Common myeloid progenitor, CD34-positive (primary cell): ENCODE results near the gene HIBCH.
A peak's percentile ranks its signal among the peaks of the same experiment; 100 is the strongest.

Experiments
- CTCF ChIA-PET: fragments of 350-600 bp; sonication (Branson Sonifier 250); formaldehyde crosslinking; loops from one replicate; lab custom pipeline; 2021; ENCODE audit warnings: antibody characterized with exemption; lab: Charles Lee
- POLR2A ChIA-PET: fragments of 350-600 bp; sonication (Branson Sonifier 250); formaldehyde crosslinking; loops from one replicate; lab custom pipeline; 2021; ENCODE audit warnings: antibody characterized with exemption; lab: Charles Lee
- DNase-seq, 3 donors: peaks; one replicate each; pipeline versions ENCODE4 v3.0.0 to v3.0.0-alpha.2; 2013
- H3K27ac ChIP-seq, 2 experiments: 1 replicate in 1 of 2; 2 replicates in 1 of 2; pipeline ENCODE4 v1.7.0; 2013; ENCODE audit warnings: inconsistent platforms in 2 of 2, low read length in 2 of 2, mild to moderate bottlenecking in 2 of 2, low read depth in 1 of 2, moderate library complexity in 1 of 2; ENCODE audit not compliant: severe bottlenecking in 2 of 2, insufficient read depth in 1 of 2, poor library complexity in 1 of 2
- H3K27me3 ChIP-seq, 5 experiments: replicated peaks in 2 of 5; 1 replicate in 3 of 5; 2 replicates in 2 of 5; pipeline versions ENCODE4 v1.6.1 to v1.7.0; 2013; ENCODE audit warnings: low read length in 4 of 5, mild to moderate bottlenecking in 2 of 5, moderate library complexity in 2 of 5, inconsistent platforms in 1 of 5; ENCODE audit not compliant: insufficient read depth in 5 of 5, control insufficient read depth in 4 of 5
- H3K36me3 ChIP-seq, 4 experiments: 1 replicate in 2 of 4; 2 replicates in 2 of 4; pipeline versions ENCODE4 v1.6.1 to v1.7.0; 2013; ENCODE audit warnings: low read length in 3 of 4, control low read depth in 1 of 4, mild to moderate bottlenecking in 1 of 4; ENCODE audit not compliant: control insufficient read depth in 4 of 4, insufficient read depth in 4 of 4
- H3K4me1 ChIP-seq, 4 experiments: 1 replicate in 3 of 4; 2 replicates in 1 of 4; pipeline versions ENCODE4 v1.6.1 to v1.7.1; 2013; ENCODE audit warnings: low read length in 3 of 4, mild to moderate bottlenecking in 3 of 4, control low read depth in 1 of 4, inconsistent platforms in 1 of 4, moderate library complexity in 1 of 4; ENCODE audit not compliant: control insufficient read depth in 4 of 4, insufficient read depth in 4 of 4; ENCODE audit errors: control extremely low read depth in 1 of 4
- H3K4me3 ChIP-seq, 7 experiments: 1 replicate in 4 of 7; 2 replicates in 3 of 7; pipeline versions ENCODE4 v1.5.1 to v1.7.0; 2013; ENCODE audit warnings: mild to moderate bottlenecking in 7 of 7, low read length in 6 of 7, moderate library complexity in 6 of 7, inconsistent platforms in 2 of 7, low read depth in 2 of 7, control low read depth in 1 of 7; ENCODE audit not compliant: insufficient read depth in 4 of 7, control insufficient read depth in 1 of 7; ENCODE audit errors: extremely low read depth in 1 of 7
- H3K9me3 ChIP-seq, 5 experiments: 1 replicate in 4 of 5; 2 replicates in 1 of 5; pipeline versions ENCODE4 v1.6.1 to v1.7.1; 2013; ENCODE audit warnings: low read length in 4 of 5, mild to moderate bottlenecking in 2 of 5, inconsistent platforms in 1 of 5, low read depth in 1 of 5, moderate library complexity in 1 of 5; ENCODE audit not compliant: control insufficient read depth in 4 of 5, insufficient read depth in 2 of 5; ENCODE audit errors: control extremely low read depth in 1 of 5
- WGBS: methylation state at CpG from one replicate; pipeline ENCODE4 v1.1.5; 2013; ENCODE audit not compliant: insufficient coverage; 5-methylcytosine and 5-hydroxymethylcytosine counted together

The HIBCH gene

DNA sequence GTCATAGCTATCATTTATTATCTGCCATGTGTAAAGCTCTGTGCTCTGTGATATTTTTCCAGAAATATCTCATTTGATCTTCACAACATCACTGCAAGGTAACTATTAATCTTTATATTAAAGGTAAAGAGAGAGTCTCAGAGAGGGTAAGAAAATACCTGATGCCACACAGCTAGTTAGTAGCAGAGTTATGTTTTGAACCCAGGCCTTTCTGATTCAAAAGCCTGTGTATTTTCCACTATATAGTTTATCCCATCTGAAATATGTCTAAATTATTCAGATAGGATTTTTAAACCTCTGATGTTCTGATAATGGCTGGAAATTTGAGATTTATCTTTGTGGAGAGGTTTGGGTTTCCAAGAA, 33.9 kb upstream of the HIBCH start:
- CTCF ChIA-PET = interaction anchor here (0.8 to 2.7 kb wide), 4 partner anchors 9 to 34 kb away, joined by 3 to 13 read pairs (median 10); partner anchors contain the start of genes HIBCH and INPP1
- H3K9me3 ChIP-seq = no peaks in the 10 kb centered on the region
- no peaks in the 10 kb centered on the region for H3K27me3 ChIP-seq
- H3K27ac ChIP-seq = peak overlapping the region in 1 of 2 experiments; percentile 39
- peaks cover 0 to 9% (median 3%) of the 10 kb centered on the region in 4 experiments for H3K4me1 ChIP-seq
- no peak overlapping the region for H3K4me3 ChIP-seq
- peaks cover 0 to 2% (median 0%) of the 10 kb centered on the region in 4 experiments for H3K36me3 ChIP-seq
- POLR2A ChIA-PET = no interaction called here
- DNase-seq = no peak

DNA sequence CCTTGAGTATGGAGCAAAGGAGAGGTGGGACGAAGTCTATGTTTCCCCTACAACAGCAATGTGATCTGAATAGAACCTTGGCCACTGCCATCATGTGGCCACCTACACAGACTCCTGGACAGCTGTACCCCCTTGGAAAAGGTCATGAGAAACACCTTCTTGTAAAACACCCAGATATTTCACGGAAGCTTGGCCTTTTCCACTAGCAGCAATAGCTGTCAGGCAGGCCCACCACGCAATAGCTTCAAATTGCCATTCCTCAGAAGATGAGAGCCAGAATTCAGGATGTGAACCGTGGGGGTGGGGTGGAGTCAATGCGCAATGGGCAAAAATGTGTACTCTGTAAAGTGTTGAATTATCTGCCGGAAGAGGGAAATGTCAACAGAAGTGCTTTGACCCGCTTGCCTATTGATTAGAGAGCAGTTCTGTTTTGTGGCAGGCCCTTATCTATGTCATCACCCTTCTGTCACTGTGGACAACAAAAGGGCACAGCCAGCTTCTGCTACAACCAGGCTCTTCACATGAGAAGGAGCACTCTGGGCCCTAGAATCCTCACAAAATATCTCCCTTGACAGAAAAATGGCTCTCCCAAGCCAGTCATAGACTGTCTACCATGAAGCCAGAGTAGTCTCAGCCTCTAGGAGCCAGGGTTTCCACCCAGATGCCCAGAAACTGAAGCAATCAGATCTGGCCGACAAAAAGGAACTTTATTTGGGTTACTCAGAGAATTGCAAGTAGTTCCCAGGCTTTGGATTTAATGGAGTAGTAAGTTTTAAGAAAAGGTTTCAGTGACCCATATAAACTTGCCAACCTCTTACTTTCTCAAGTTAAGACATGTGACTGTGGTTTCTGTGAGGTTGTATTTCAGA, 33.3 kb upstream of the HIBCH start:
- ChIA-PET CTCF (interaction anchor here (0.9 to 2.7 kb wide), 5 partner anchors 9 to 33 kb away, joined by 3 to 13 read pairs (median 8); partner anchors contain the start of genes HIBCH and INPP1), POLR2A (no interaction called here)
- Histone ChIP-seq H3K4me3 (no peak overlapping the region), H3K27ac (peak overlapping the region in 1 of 2 experiments; percentile 39), H3K36me3 (peaks cover 0 to 2% (median 0%) of the 10 kb centered on the region in 4 experiments), H3K27me3 (no peaks in the 10 kb centered on the region), H3K4me1 (peaks cover 0 to 9% (median 3%) of the 10 kb centered on the region in 4 experiments), H3K9me3 (no peaks in the 10 kb centered on the region)
- WGBS = 80% methylated on average over 6 of the region's 8 CpGs
- peak in 1 of 3 donors; percentile 42 for DNase-seq

DNA sequence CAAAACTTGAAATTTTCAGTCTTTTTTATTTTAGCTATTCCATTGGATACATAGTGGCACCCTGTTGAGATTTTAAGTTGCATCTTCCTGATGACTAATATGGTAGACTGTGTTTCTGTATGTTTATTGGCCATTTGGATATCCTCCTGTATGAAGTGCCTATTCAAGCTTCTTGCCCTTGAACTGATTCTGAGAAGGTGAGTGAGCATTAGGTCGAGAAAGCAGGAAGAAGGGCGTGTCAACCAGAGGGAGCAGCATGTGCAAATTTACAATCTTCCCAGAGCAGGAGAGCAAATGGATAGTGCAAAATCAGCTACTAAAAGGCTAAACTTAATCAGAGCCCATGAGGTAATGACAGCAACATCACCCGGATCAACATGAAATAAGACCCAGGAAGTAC, 32.3 kb upstream of the HIBCH start:
- no peaks in the 10 kb centered on the region for H3K27me3 ChIP-seq
- WGBS = 94% methylated on average over 3 of the region's 3 CpGs
- no peak for DNase-seq
- ChIA-PET POLR2A (no interaction called here), CTCF (interaction anchor here (0.9 to 2.1 kb wide), 3 partner anchors 11 to 18 kb away, joined by 3 to 8 read pairs (median 3); no protein-coding TSS in a partner anchor)
- H3K9me3 ChIP-seq = no peaks in the 10 kb centered on the region
- H3K27ac ChIP-seq = no peak overlapping the region
- peaks cover 0 to 9% (median 3%) of the 10 kb centered on the region in 4 experiments for H3K4me1 ChIP-seq
- peaks cover 0 to 2% (median 0%) of the 10 kb centered on the region in 4 experiments for H3K36me3 ChIP-seq
- H3K4me3 ChIP-seq = no peak overlapping the region

DNA sequence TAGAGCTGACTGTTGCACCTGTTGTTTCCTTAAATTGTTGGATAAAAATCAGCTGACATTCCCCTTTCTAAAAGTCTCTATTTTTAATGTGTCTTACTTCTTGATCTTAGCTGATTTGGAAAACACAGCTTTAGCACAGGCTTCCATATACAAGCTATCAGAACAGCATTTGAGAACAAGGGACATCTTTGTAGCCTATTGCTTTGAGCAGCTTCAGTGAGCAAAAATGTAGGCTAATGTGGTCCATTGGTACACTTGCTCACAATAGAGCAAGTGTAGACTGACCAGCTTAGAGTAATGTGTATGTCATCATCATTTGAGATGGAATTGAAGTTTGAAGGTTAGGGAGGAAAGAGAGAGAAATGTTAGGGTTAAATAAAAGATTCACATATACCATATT, 30.7 kb upstream of the HIBCH start:
- Histone ChIP-seq H3K27ac (no peak overlapping the region), H3K9me3 (no peaks in the 10 kb centered on the region), H3K4me1 (peaks cover 0 to 3% (median under 1%) of the 10 kb centered on the region in 4 experiments), H3K36me3 (peaks cover 0 to 2% (median 0%) of the 10 kb centered on the region in 4 experiments), H3K4me3 (no peak overlapping the region), H3K27me3 (no peaks in the 10 kb centered on the region)
- POLR2A ChIA-PET = interaction anchor here (0.6 kb wide), 1 partner anchor 290 kb away, joined by 3 read pairs; no protein-coding TSS in a partner anchor
- DNase-seq = no peak
- CTCF ChIA-PET = interaction anchor here (1.2 to 1.7 kb wide), 4 partner anchors 20 to 159 kb away, joined by 3 to 5 read pairs (median 3); no protein-coding TSS in a partner anchor

DNA sequence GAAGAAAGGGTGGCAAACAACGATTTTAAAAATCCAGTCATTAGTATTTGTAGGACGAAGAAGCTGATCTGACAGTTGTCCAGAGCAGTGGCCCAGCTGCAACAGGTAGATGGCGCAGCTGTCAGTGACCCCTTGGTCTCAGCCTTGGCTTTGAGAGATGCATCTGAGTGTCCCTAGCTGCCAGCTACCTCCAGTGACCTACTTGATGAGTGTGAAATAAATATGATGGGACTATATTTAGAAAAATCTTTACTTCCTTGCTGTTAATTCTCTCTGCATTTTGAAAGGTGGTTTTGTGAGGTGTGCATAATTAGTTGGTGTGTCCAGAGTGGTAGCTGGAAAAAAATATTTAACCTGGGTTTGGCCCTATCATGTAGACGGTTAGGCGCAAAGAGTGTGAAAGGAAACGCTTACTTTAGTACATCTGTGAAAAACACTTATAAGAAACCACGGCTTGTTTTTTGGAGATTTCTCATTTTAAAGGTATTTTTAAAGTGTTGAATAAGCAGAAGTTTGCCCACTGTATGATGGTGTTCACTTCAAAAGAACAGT, 24.7 kb upstream of the HIBCH start:
- Histone ChIP-seq H3K4me1 (peaks cover 9 to 23% (median 18%) of the 10 kb centered on the region in 4 experiments), H3K36me3 (no peaks in the 10 kb centered on the region), H3K4me3 (peak overlapping the region; percentile 49 to 85 (median 72)), H3K27me3 (no peaks in the 10 kb centered on the region), H3K9me3 (no peaks in the 10 kb centered on the region), H3K27ac (no peak overlapping the region)
- peak in 2 of 3 donors; percentile 28 to 36 for DNase-seq
- POLR2A ChIA-PET = interaction anchor here (0.7 kb wide), 1 partner anchor 284 kb away, joined by 3 read pairs; no protein-coding TSS in a partner anchor
- WGBS = 10% methylated on average over 6 of the region's 7 CpGs
- CTCF ChIA-PET = interaction anchor here (0.9 to 2.8 kb wide), 8 partner anchors 10 to 167 kb away, joined by 3 to 13 read pairs (median 4); partner anchors contain the start of gene HIBCH

DNA sequence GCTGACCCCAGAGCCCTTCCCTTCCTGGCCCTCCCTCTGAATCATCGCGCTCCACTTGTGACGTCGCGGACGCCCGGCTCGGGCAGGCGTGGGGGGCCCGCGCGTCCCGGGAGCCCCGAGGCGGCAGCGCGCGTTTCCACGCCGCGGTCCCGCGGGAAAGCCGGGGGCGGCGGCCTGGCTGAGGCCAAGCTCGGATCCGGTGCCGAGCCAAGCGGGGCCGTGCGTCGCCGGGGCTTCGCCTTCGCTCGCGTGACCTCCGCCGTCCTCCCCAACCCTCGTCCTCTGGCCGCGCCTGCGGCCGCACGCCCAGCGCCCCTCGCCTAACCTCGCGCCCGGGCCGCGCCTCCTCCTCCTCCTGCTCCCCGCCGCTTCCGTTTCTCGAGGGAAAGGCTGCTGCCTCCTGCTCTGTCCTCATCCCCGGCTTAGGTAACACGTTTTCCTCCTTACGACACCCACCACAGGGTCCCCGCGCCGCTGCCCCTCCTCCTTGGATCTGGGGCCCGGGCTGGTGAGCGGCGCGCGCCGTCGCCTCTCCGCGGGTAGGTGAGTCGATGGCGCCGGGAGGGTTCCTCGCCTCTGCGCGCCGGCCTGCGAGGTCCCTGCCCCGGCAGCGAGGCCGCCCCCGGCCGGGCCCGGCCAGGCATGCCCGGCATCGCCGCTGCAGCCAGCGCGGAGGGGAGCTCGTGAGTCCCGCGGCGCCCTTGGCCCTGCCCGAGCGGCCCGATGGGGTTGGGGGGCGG, 24.1 kb upstream of the HIBCH start, which contains the start of gene INPP1:
Gene INPP1 (plus strand): TSS at position 54 of the 740 bp plus-strand sequence. CDS start 16,514 bp downstream, outside the sequence.
- H3K27me3 ChIP-seq = no peaks in the 10 kb centered on the region
- CTCF ChIA-PET = interaction anchor here (0.9 to 2.8 kb wide), 7 partner anchors 10 to 167 kb away, joined by 3 to 13 read pairs (median 5); partner anchors contain the start of gene HIBCH
- POLR2A ChIA-PET = interaction anchor here (0.7 kb wide), 1 partner anchor 285 kb away, joined by 3 read pairs; no protein-coding TSS in a partner anchor
- peak within 1 kb of the TSS; percentile 49 to 85 (median 72) for H3K4me3 ChIP-seq
- H3K9me3 ChIP-seq = no peaks in the 10 kb centered on the region
- no peak within 1 kb of the TSS for H3K27ac ChIP-seq
- peaks cover 9 to 23% (median 18%) of the 10 kb centered on the region in 4 experiments for H3K4me1 ChIP-seq
- peak; percentile 57 to 83 (median 75) for DNase-seq
- no peaks in the 10 kb centered on the region for H3K36me3 ChIP-seq
- WGBS = under 1% methylated on average over 79 of the region's 99 CpGs
